H1 (cell line): Measurements from ENCODE around the gene FLT1. TPM values are rescaled to one million over a fixed set of nuclear protein-coding genes. Genes with fewer than 3 reads are reported as not detected.

ENCODE experiments used
- CTCF ChIA-PET: fragments of 300-600 bp; sonication (Branson Sonifier 250); formaldehyde crosslinking; loops from one replicate; lab custom pipeline; 2021; ENCODE audit not compliant: partially characterized antibody; lab: Charles Lee
- POLR2A ChIA-PET: fragments of 300-600 bp; sonication (Branson Sonifier 250); formaldehyde crosslinking; loops from one replicate; lab custom pipeline; 2021; ENCODE audit warnings: inconsistent platforms; ENCODE audit not compliant: partially characterized antibody; lab: Charles Lee
- DNase-seq, 2 experiments: peaks; one replicate each; pipeline versions ENCODE4 v3.0.0 to v3.0.0-alpha.2; 2010 to 2022; ENCODE audit warnings: low spot score in 2 of 2, low read depth in 1 of 2, mixed read lengths in 1 of 2
- FAIRE-seq: peaks from 2 replicates; lab custom pipeline; 2011; peaks lifted over from hg19 to GRCh38; lab: Jason Lieb, UNC
- H2AFZ ChIP-seq: 2 replicates; pipeline ENCODE4 v1.8.1; 2012; ENCODE audit warnings: low read length, inconsistent platforms
- H2AK5ac ChIP-seq: 2 replicates; pipeline ENCODE4 v1.6.1; 2013; ENCODE audit warnings: low read depth, low read length
- H2BK120ac ChIP-seq: replicated peaks from 2 replicates; pipeline ENCODE3; 2013; ENCODE audit warnings: low read depth, low read length, inconsistent platforms
- H2BK12ac ChIP-seq: 2 replicates; pipeline ENCODE4 v1.6.1; 2013; ENCODE audit warnings: low read depth, low read length
- H2BK15ac ChIP-seq: 2 replicates; pipeline ENCODE4 v1.6.1; 2013; ENCODE audit warnings: low read length
- H2BK20ac ChIP-seq: 2 replicates; pipeline ENCODE4 v1.6.1; 2013; ENCODE audit warnings: low read length
- H2BK5ac ChIP-seq: 2 replicates; pipeline ENCODE4 v1.6.1; 2013; ENCODE audit warnings: low read depth, low read length
- H3K14ac ChIP-seq: 2 replicates; pipeline ENCODE4 v1.6.1; 2013; ENCODE audit warnings: inconsistent platforms; ENCODE audit not compliant: insufficient read length
- H3K18ac ChIP-seq: 2 replicates; pipeline ENCODE4 v1.6.1; 2013; ENCODE audit warnings: low read length; ENCODE audit errors: extremely low read depth
- H3K23ac ChIP-seq: 2 replicates; pipeline ENCODE4 v1.6.1; 2013; ENCODE audit warnings: inconsistent platforms; ENCODE audit not compliant: insufficient read length
- H3K23me2 ChIP-seq: 2 replicates; pipeline ENCODE4 v1.6.1; 2013; ENCODE audit warnings: low read depth, low read length
- H3K27ac ChIP-seq: 2 replicates; pipeline ENCODE4 v1.6.1; 2011; ENCODE audit warnings: low read depth, low read length, inconsistent platforms
- H3K27me3 ChIP-seq, 4 experiments: replicated peaks in 1 of 4; 1 replicate in 1 of 4; 2 replicates in 3 of 4; pipeline versions ENCODE4 v1.6.1 to v1.8.1; 2011 to 2013; ENCODE audit warnings: low read length in 3 of 4, mild to moderate bottlenecking in 3 of 4, inconsistent platforms in 2 of 4, mixed read lengths in 2 of 4, moderate library complexity in 1 of 4; ENCODE audit not compliant: control insufficient read depth in 3 of 4, insufficient read depth in 3 of 4; ENCODE audit errors: extremely low read depth in 1 of 4
- H3K36me3 ChIP-seq, 4 experiments: 2 replicates each; pipeline versions ENCODE4 v1.6.1 to v1.8.1; 2011 to 2013; ENCODE audit warnings: mild to moderate bottlenecking in 4 of 4, low read length in 3 of 4, moderate library complexity in 2 of 4, control low read depth in 1 of 4, inconsistent platforms in 1 of 4; ENCODE audit not compliant: insufficient read depth in 4 of 4, control insufficient read depth in 2 of 4
- H3K4ac ChIP-seq: replicated peaks from 2 replicates; pipeline ENCODE3; 2013; ENCODE audit warnings: low read length, low read depth, mixed read lengths, inconsistent platforms; ENCODE audit not compliant: insufficient read length
- H3K4me1 ChIP-seq, 4 experiments: replicated peaks in 1 of 4; 1 replicate in 1 of 4; 2 replicates in 3 of 4; pipeline versions ENCODE4 v1.6.1 to v1.8.1; 2011 to 2013; ENCODE audit warnings: low read length in 3 of 4, inconsistent platforms in 2 of 4, mixed read lengths in 1 of 4; ENCODE audit not compliant: insufficient read depth in 4 of 4, control insufficient read depth in 3 of 4
- H3K4me2 ChIP-seq, 2 experiments: 2 replicates each; pipeline versions ENCODE4 v1.6.1 to v1.8.1; 2011 to 2013; ENCODE audit warnings: low read depth in 2 of 2, low read length in 2 of 2, control low read depth in 1 of 2, inconsistent platforms in 1 of 2, mild to moderate bottlenecking in 1 of 2; ENCODE audit not compliant: insufficient read depth in 1 of 2
- H3K4me3 ChIP-seq, 4 experiments: fragments of 200-600, 300-600 bp in 1 of 4; sonication (generic), shearing (Covaris generic), sonication (Bioruptor Twin) in 1 of 4; 2 replicates each; pipeline versions ENCODE4 v1.5.1 to v1.8.1; 2011 to 2016; ENCODE audit warnings: low read length in 4 of 4, low read depth in 3 of 4, control low read depth in 2 of 4, inconsistent platforms in 2 of 4, mild to moderate bottlenecking in 2 of 4, mixed read lengths in 1 of 4, moderate library complexity in 1 of 4; ENCODE audit not compliant: insufficient read depth in 2 of 4; ENCODE audit errors: extremely low read depth in 1 of 4
- H3K56ac ChIP-seq: replicated peaks from 2 replicates; pipeline ENCODE3; 2013; ENCODE audit warnings: low read depth, mild to moderate bottlenecking, mixed read lengths, low read length, inconsistent platforms; ENCODE audit not compliant: insufficient read length
- H3K79me1 ChIP-seq: 2 replicates; pipeline ENCODE4 v1.6.1; 2013; ENCODE audit warnings: low read depth, low read length, control low read depth
- H3K79me2 ChIP-seq, 2 experiments: 2 replicates each; pipeline versions ENCODE4 v1.6.1 to v1.8.1; 2012 to 2013; ENCODE audit warnings: low read length in 2 of 2, mild to moderate bottlenecking in 2 of 2, inconsistent platforms in 1 of 2; ENCODE audit not compliant: insufficient read depth in 2 of 2, control insufficient read depth in 1 of 2
- H3K9ac ChIP-seq, 4 experiments: replicated peaks in 1 of 4; 1 replicate in 1 of 4; 2 replicates in 3 of 4; pipeline versions ENCODE4 v1.6.1 to v1.8.1; 2011 to 2013; ENCODE audit warnings: low read depth in 3 of 4, low read length in 3 of 4, control low read depth in 2 of 4, mild to moderate bottlenecking in 2 of 4, moderate library complexity in 2 of 4, inconsistent platforms in 1 of 4; ENCODE audit errors: extremely low read depth in 1 of 4
- H3K9me3 ChIP-seq, 2 experiments: 2 replicates each; pipeline versions ENCODE4 v1.6.1 to v1.8.1; 2012 to 2013; ENCODE audit warnings: mild to moderate bottlenecking in 2 of 2, moderate library complexity in 2 of 2, control low read depth in 1 of 2, inconsistent platforms in 1 of 2, low read depth in 1 of 2, low read length in 1 of 2, mixed read lengths in 1 of 2; ENCODE audit not compliant: insufficient read depth in 2 of 2
- H4K20me1 ChIP-seq, 2 experiments: replicated peaks in 1 of 2; 2 replicates each; pipeline versions ENCODE3 to v1.8.1; 2011 to 2013; ENCODE audit warnings: inconsistent platforms in 2 of 2, low read length in 2 of 2, mild to moderate bottlenecking in 1 of 2; ENCODE audit not compliant: insufficient read depth in 2 of 2, control insufficient read depth in 1 of 2
- H4K5ac ChIP-seq: 2 replicates; pipeline ENCODE4 v1.6.1; 2013; ENCODE audit warnings: low read length, low read depth, mixed read lengths, inconsistent platforms; ENCODE audit not compliant: insufficient read length
- H4K8ac ChIP-seq: 2 replicates; pipeline ENCODE4 v1.8.0; 2013; ENCODE audit warnings: mild to moderate bottlenecking, moderate library complexity, low read length, inconsistent platforms; ENCODE audit not compliant: insufficient read depth; ENCODE audit errors: extremely low read depth
- H4K91ac ChIP-seq: replicated peaks from 2 replicates; pipeline ENCODE3; 2013; ENCODE audit warnings: low read length, mixed read lengths, inconsistent platforms; ENCODE audit not compliant: insufficient read length
- CBX8 ChIP-seq: fragments of 300-800, 300-1000 bp; sonication (generic); IDR thresholded peaks from 2 replicates; pipeline ENCODE4 v1.7.1; 2016; ENCODE audit warnings: low read depth, low read length, borderline replicate concordance
- CHD2 ChIP-seq: IDR thresholded peaks from 2 replicates; pipeline ENCODE4 v1.6.1; 2012; ENCODE audit warnings: low read length, improper control_type of control experiment
- KDM1A ChIP-seq: fragments of 200-600, 300-600 bp; sonication (generic); IDR thresholded peaks from 2 replicates; pipeline ENCODE4 v1.7.1; 2016; ENCODE audit warnings: mild to moderate bottlenecking, low read length, borderline replicate concordance
- MAX ChIP-seq: IDR thresholded peaks from 2 replicates; pipeline ENCODE4 v1.6.1; 2012; ENCODE audit warnings: inconsistent platforms
- NRF1 ChIP-seq: IDR thresholded peaks from 2 replicates; pipeline ENCODE4 v1.6.1; 2011; ENCODE audit warnings: mild to moderate bottlenecking, low read depth, low read length, improper control_type of control experiment
- RBBP5 ChIP-seq: IDR thresholded peaks from 2 replicates; pipeline ENCODE4 v1.7.1; 2012; ENCODE audit warnings: low read depth, mild to moderate bottlenecking, inconsistent platforms, low read length, moderate library complexity, borderline replicate concordance
- RFX5 ChIP-seq: IDR thresholded peaks from 2 replicates; pipeline ENCODE4 v1.6.1; 2011; ENCODE audit warnings: low read depth, low read length, improper control_type of control experiment, borderline replicate concordance
- SAP30 ChIP-seq: fragments of 300-600 bp; sonication (generic); IDR thresholded peaks from 2 replicates; pipeline ENCODE4 v1.7.1; 2012; ENCODE audit warnings: low read length, moderate library complexity, mild to moderate bottlenecking, inconsistent platforms; ENCODE audit not compliant: insufficient read depth, insufficient replicate concordance
- SIRT6 ChIP-seq: IDR thresholded peaks from one replicate; pipeline ENCODE4 v1.7.1; 2012; ENCODE audit warnings: low read length, inconsistent platforms
- SUZ12 ChIP-seq: fragments of 200-600 bp; sonication (generic); IDR thresholded peaks from 2 replicates; pipeline ENCODE4 v1.6.1; 2012; ENCODE audit warnings: mild to moderate bottlenecking, inconsistent platforms, low read length, moderate library complexity, mixed read lengths
- TAF1 ChIP-seq: IDR thresholded peaks from 2 replicates; pipeline ENCODE4 v1.6.1; 2011; ENCODE audit warnings: mild to moderate bottlenecking, low read depth, low read length
- TEAD4 ChIP-seq: IDR thresholded peaks from 2 replicates; pipeline ENCODE4 v1.6.1; 2012; ENCODE audit warnings: low read depth, low read length, inconsistent platforms, mixed read lengths
- WGBS, 2 experiments: shearing (Covaris generic) in 1 of 2; methylation state at CpG; one replicate each; pipeline versions ENCODE4 v1.1.6 to v1.1.7; 2013 to 2015; ENCODE audit warnings: low lambda C conversion rate in 2 of 2, mixed read lengths in 2 of 2, inconsistent platforms in 1 of 2, low coverage in 1 of 2, missing lambda C conversion rate in 1 of 2; ENCODE audit not compliant: insufficient replicate concordance in 2 of 2, insufficient coverage in 1 of 2, insufficient read length in 1 of 2; ENCODE audit errors: extremely low coverage in 1 of 2, missing lambda C conversion rate in 1 of 2; 5-methylcytosine and 5-hydroxymethylcytosine counted together
- polyA plus RNA-seq, 7 experiments: library from polyadenylated mRNA; depleted of rRNA in 3 of 7; stranded (reverse) in 5 of 7; unstranded in 2 of 7; fragments of >200 nt in 5 of 7; fragments of 200-250 nt in 2 of 7; gene quantifications; 1 replicate in 5 of 7; 2 replicates in 1 of 7; 4 replicates in 1 of 7; pipeline versions ENCODE4 v1.2.1 to v1.2.3, GENCODE V29; 2011 to 2013; ENCODE audit warnings: missing spikeins in 2 of 7, mixed read lengths in 2 of 7
- total RNA-seq: library from RNA; stranded (reverse); fragmentation: NEBNext Ultra II Directional; extraction: Animal tissue kit (Norgen Biotek cat#: 25700); gene quantifications from 2 replicates; pipeline ENCODE4 v1.2.1, GENCODE V29; 2021
- TF ChIP-seq, protein P1 (sequence below): IDR thresholded peaks from 2 replicates; pipeline ENCODE4 v1.6.1; 2011; ENCODE audit warnings: low read length, improper control_type of control experiment

The FLT1 gene
- total and polyA plus RNA-seq, 2 of the 8 experiments (the other 6 are each of a cell fraction or from before 2014, with no cell fraction given): 19.7 to 90.2 TPM

GRCh38 chr13:28447206-28447605 is 47.7 kb downstream of the FLT1 start:
- WGBS, 2 experiments: 90% methylated on average over 2 of the region's 2 CpGs; no CpG with 5 or more reads in 1 of the 2 experiments
- no peak overlapping the region for H3K14ac ChIP-seq
- no peak overlapping the region for H3K4me2 ChIP-seq
- no peak overlapping the region for H2BK15ac ChIP-seq
- peaks cover 14 to 15% of the 10 kb centered on the region in 2 experiments for H3K9me3 ChIP-seq
- DNase-seq: no peak
- H3K27ac ChIP-seq: no peak overlapping the region
- no peaks in the 10 kb centered on the region for H4K20me1 ChIP-seq
- H3K23me2 ChIP-seq: no peaks in the 10 kb centered on the region
- H2BK12ac ChIP-seq: no peak overlapping the region
- H3K79me2 ChIP-seq: peaks cover 0 to 83% of the 10 kb centered on the region in 2 experiments; a peak in 2 of 4 replicates
- FAIRE-seq: no peak
- H3K4me1 ChIP-seq: peaks cover 2 to 13% (median 7%) of the 10 kb centered on the region in 4 experiments; a peak in 6 of 7 replicates
- H2BK120ac ChIP-seq: no peak overlapping the region
- ChIA-PET POLR2A (interaction anchor here (1.1 kb wide), 1 partner anchor 8 kb away, joined by 4 read pairs; no protein-coding TSS in a partner anchor), CTCF (interaction anchor here (2.0 kb wide), 1 partner anchor 8 kb away, joined by 7 read pairs; no protein-coding TSS in a partner anchor)
- H4K91ac ChIP-seq: no peak overlapping the region
- H2BK20ac ChIP-seq: no peak overlapping the region
- H3K56ac ChIP-seq: no peak overlapping the region
- peaks cover 5% of the 10 kb centered on the region; the same call in 1 of the 2 replicates for H3K79me1 ChIP-seq
- H3K23ac ChIP-seq: no peak overlapping the region
- no peak overlapping the region for H4K8ac ChIP-seq
- H3K18ac ChIP-seq: no peak overlapping the region
- no peak overlapping the region for H3K4me3 ChIP-seq
- no peak overlapping the region for H3K4ac ChIP-seq
- H4K5ac ChIP-seq: no peak overlapping the region
- no peak overlapping the region for H3K9ac ChIP-seq
- H2AFZ ChIP-seq: no peak overlapping the region
- H2BK5ac ChIP-seq: no peak overlapping the region
- H3K27me3 ChIP-seq: no peaks in the 10 kb centered on the region
- no peak overlapping the region for H2AK5ac ChIP-seq
- H3K36me3 ChIP-seq: peaks cover 0 to 55% (median 27%) of the 10 kb centered on the region in 4 experiments; a peak in 5 of 8 replicates
- no peak for TF ChIP-seq SIRT6
- TF ChIP-seq CBX8: no peak
- no peak for TF ChIP-seq TEAD4
- no peak for TF ChIP-seq SAP30
- no peak for TF ChIP-seq NRF1
- TF ChIP-seq RFX5: no peak
- no peak for TF ChIP-seq TAF1
- no peak for TF ChIP-seq SUZ12
- TF ChIP-seq KDM1A: no peak
- TF ChIP-seq, protein P1, sequence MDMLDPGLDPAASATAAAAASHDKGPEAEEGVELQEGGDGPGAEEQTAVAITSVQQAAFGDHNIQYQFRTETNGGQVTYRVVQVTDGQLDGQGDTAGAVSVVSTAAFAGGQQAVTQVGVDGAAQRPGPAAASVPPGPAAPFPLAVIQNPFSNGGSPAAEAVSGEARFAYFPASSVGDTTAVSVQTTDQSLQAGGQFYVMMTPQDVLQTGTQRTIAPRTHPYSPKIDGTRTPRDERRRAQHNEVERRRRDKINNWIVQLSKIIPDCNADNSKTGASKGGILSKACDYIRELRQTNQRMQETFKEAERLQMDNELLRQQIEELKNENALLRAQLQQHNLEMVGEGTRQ: no peak
- TF ChIP-seq MAX: no peak
- no peak for TF ChIP-seq RBBP5
- no peak for TF ChIP-seq CHD2
